Pulmonary artery endothelial cell (primary cell): ENCODE measurements around the gene LIMD2. TPM values are rescaled to one million over a fixed set of nuclear protein-coding genes. Genes with fewer than 3 reads are reported as not detected.

Source experiments
- DNase-seq: peaks from one replicate; pipeline ENCODE4 v3.0.0-alpha.2; 2011; ENCODE audit warnings: low read depth, low spot score
- total RNA-seq: library from RNA; depleted of rRNA; stranded (reverse); fragments of >200 nt; gene quantifications from 2 replicates; pipeline ENCODE4 v1.2.3, GENCODE V29; 2014

LIMD2 gene
- total RNA-seq, 1 donor from 2014 or later = 14.5 TPM

DNA sequence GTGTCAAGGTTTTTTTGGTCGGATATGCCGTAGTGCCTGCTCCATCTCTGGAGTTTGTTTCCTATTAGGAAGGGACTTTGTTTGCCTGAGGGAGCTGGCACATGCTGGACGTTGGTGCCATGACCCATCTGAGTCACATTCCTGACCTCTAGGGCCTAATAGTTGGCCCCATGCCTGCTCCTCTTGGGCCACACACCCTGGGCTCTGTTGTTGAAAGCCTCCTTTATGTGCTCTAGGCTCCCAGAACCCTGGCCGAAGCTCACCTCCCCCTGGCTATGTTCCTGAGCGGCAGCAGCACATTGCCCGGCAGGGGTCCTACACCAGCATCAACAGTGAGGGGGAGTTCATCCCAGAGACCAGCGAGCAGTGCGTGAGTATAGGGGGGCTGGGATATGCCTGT, 18.4 kb downstream of the LIMD2 start:
- DNase-seq = no peak

DNA sequence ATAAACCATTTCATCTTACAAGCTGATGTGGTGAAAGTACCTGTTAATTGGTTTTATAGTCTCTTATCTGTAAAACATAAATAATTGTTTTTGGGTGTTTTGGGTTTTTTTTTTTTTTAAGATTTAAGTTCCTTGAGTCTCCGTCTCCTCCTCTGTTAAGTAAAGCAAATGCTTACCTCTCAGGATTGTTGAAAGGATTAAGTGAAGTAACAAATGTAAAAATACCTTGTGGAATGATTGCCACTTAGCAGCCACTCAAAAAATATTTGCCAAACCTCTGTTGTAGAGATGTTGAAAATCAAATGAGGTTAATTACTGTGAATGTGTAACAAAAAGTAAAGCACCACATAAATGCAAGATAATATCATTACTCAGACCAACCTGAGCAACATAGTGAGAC, 19.2 kb downstream of the LIMD2 start:
- no peak for DNase-seq

DNA sequence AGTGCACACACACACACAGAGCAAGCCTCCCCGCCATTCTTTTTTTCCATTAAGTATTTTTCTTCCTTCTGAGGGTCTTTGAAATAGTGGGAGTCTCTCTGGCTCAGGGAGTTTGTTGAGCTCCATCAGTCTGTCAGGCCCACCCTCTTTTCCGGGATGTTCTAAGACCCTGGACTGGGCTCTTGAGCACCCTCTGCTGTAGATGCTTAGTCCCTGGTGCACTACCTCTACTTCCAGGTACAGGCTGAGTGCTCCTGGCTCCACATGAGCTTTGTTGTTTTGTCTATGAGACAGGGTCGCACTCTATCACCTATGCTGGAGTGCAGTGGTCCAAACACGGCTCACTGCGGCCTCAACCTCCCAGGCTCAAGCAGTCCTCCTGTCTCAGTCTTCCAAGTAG, 20.7 kb downstream of the LIMD2 start:
- no peak for DNase-seq

DNA sequence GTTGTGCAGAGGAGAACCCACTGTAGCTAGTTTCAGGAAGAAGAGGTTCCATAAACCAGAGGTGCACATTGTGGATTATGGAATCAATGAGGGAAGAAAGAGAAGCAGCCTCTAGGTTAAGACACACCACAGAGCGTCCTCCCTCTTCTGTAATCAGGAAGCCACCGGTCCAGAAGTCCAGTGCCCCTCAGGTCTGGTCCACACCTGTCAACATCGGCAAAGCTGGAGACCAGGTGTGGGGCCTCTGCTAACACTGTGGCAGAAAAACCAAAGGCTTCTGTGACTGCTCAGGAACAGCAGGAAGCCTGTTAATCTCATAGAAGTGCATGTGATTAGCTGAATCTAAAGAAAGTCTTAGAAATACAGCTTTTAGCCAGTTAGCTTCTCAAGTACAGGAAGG, 23.3 kb downstream of the LIMD2 start:
- DNase-seq = no peak

DNA sequence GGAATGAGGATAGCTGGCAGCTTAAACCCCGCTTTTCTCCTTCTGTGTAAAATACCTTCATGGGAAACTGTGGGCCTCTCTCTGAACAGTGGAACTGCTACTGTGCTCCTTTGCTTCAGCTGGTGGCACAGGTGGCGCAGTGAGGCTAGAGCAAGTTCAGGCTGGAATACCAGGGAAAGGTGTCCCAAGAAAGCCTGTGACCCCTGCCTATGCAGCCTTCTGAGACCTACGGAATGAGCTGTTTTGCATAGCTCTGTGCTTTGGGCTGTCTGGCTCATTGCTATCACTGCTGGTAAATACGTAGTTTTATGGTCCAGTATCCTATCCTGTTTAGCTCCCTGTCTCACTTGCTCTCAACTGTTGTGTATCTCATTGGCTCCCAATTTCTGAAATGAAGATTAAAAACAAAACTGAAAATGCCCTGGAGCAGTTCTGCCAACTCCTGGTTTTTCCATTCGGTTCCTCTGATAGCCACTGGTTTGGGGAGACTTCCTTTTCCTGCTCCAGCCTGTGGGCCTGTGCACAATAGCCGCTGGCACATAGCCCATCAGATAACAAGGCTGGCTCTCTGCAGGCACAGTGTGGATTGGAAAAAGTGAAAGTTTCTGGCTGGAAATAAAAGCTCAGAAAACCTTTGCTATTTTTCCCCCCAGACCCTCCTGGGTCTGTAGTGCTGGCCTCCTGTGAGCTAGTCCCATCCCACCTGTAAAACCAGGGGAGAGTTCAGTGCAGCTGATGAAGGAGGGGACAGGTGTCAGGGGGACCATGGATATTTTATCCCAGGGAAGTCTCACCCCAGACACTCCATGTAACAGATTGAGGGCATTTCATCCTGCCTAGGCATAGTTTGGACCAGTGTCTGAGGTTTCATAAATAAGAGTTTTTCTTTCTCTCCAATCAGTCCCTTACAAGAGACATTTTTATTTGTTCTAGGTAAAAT, 24.0 kb downstream of the LIMD2 start:
- peak; percentile 95 for DNase-seq

DNA sequence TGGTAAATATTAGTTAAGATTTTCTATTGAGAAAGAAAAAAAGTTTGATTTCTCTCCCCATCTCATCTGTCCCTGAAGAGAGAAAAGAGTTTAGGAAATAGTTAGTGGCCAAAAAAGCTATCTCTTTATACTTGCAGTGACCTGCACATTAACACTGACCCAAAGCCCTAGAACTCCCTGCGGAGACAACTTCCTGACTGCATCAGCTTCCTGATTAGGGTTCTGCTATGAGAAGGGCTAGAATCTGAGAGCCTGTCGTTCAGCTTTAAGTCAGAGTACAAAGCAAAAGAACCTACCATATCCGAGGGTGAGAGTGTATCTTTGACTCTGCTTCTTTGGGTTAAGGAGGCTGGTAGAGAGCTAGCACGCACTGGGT, 24.7 kb downstream of the LIMD2 start:
- DNase-seq = no peak

DNA sequence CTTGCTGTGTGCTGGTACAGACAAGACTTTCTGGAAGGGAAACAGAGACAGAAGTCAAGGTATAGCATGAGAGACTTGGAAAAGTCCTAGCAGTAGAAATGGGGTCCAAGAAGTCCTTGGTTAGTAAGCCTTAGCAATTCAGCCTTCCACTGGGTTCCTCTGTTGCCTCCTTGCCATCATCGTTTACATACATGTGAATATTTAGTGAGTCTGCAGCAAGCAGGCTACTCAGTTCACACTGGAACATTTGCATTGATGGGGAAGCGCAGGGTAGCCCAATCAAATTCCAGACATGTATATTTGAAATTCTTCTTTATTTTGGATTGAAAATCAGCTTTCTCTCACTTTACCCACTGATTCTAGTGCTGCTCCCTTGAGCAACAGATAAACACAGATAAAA, 27.1 kb downstream of the LIMD2 start:
- DNase-seq = no peak

DNA sequence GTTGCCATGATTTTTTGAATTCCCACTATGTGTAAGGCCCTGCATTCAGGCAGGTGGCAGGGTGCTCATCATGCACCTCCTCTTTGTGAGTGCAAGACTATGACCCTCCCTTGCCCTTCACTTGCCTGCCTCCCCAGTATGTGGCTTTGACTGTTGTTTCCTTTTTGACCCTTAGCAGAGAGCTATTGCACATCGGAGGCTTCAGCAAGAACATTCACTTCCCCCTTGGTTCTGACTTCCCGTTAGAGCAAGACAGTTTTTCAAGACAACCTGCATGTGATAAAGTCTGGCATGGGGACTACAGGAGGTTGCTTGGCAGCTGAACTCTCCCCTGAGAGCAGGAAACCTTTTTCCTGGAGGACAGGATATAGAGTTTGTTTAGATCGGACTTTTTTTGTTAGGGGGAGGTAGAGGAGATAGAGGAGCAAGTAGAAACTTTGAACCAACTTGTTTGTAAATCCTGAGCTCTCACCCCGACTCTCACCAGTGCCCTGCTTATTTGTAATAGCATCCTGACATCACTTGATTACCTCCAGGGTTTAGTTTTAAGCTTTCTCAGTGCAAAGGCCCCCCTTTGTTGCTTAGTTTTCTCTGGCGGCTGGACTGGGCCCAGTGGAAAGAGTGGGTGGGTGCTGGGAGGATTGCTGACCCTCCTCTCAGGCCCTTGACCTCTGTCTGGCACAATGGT, 34.3 kb downstream of the LIMD2 start:
- peak; percentile 57 for DNase-seq

DNA sequence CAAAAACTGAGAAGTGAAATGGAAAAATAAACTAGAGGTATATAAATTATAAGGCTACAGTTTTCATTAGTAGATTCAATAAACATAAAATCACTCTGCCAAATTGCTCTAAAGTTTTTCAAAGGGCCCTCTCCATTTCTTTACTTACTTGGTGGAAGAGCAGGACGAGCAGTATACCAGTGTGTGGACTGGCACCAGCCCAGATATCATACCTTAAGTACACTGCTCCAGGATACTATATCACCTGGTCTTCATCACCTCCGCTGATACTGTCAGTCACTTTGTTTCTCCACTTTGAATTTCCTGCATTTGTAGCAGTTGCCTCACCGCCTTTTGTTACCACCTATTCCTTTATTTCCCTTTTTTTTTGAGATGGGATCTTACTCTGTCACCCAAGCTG, 40.1 kb downstream of the LIMD2 start:
- DNase-seq = no peak

DNA sequence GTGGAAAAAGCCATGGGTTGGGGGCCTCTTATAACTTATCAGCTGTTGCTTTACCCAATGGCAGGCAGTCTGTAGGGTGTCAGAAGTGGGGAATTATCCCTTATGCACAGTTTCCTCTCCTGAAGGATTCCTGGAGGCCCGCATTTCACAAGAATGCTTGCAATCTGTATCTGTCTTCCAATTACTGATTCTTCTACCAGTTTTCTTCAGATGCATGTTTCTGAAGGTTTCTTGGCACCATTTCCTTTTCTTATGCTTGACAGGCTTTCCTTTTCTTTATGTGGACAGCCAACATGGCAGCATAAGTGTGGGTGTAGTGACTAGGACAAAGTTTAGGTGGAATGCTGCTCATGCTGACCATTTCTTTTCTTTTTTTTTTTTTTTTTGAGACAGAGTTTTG, 41.6 kb downstream of the LIMD2 start:
- no peak for DNase-seq

DNA sequence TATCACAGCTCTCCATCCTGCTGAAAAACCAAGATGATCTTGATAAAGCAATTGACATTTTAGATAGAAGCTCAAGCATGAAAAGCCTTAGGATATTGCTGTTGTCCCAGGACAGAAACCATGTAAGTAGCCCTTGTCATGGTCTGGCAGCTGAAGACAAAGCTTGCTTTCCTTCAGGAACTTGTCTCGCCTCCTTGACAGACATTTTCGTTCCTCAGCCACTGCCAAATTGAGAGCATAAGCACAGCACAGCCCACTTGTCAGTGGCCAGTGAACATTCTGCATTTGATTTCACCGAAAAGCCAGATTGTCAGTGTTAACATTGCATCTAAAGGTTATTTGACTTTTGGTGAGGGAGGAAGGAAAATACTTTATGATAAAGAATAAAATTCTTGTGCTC, 42.1 kb downstream of the LIMD2 start:
- DNase-seq = no peak

DNA sequence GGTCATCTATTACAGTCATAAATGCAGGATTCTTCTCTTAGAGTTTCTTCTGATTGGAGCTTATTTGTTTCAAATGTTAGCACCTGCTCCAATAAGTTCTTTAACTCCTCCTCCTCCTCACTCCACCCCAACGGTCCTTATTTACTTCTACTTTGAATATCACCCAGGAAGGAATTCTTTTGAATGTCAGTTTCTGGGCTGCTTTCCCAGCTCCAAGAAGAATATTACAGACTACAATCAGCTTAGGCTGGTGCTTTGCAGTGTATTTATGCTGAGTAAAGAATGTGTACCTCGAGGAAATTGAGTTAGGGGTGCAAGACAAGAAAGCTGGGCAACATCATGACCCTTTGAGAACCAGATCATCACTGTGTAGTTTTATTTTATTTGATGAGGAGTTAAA, 46.9 kb downstream of the LIMD2 start:
- DNase-seq = no peak

DNA sequence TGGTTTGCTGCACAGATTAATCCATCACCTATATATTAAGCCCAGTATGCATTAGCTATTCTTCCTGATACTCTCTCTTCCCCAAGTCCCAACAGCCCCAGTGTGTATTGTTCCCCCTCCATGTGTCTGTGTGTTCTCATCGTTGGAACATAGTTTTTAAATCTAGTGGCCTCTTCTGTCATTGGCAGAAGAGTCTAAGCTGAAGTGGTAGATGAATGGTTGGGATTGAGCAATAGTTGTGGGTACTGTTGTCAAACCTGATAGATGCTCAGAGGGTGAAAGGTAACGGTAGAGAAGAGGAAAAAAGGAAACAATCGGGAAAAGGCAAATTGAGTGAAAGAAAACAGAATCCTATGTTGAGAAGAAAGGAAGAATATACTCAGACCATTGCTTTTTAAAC, 47.8 kb downstream of the LIMD2 start:
- no peak for DNase-seq

DNA sequence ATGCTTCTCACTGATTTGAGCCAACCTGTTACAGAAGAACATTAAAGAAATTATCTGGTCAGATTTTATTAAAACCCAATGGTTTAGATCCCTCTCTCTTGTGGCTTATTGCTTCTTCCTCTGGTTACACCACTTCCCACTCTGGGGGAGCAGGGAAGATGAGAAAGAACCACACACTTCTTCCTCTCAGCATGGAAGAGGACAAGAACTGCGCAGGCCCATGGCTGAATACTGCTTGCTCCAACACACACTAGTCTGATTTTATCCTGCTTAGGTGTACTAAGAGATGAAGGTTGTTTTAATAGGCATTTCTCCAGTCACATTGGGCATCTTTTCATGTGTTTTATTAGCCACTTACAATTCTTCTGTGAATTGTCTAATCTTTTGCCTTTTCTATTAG, 50.1 kb downstream of the LIMD2 start:
- no peak for DNase-seq

DNA sequence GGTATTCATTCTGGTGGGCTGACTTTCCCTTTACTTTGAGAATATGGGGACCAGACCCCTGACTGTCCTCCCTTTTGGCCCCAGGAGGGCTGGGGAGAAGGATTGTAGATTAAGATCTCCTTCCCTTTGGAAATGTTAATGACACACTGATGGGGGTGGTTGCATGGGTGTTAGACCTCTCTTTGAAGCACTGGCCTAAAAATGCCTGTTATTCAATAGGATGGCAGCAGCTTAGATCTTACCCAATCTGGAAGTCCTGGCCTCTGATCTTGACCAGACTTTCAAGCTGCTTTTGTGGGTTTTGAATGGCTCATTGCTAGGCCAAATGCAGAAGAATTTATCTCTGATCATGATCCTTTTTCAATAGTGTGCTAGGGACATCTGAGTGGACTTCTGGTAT, 52.0 kb downstream of the LIMD2 start:
- no peak for DNase-seq

DNA sequence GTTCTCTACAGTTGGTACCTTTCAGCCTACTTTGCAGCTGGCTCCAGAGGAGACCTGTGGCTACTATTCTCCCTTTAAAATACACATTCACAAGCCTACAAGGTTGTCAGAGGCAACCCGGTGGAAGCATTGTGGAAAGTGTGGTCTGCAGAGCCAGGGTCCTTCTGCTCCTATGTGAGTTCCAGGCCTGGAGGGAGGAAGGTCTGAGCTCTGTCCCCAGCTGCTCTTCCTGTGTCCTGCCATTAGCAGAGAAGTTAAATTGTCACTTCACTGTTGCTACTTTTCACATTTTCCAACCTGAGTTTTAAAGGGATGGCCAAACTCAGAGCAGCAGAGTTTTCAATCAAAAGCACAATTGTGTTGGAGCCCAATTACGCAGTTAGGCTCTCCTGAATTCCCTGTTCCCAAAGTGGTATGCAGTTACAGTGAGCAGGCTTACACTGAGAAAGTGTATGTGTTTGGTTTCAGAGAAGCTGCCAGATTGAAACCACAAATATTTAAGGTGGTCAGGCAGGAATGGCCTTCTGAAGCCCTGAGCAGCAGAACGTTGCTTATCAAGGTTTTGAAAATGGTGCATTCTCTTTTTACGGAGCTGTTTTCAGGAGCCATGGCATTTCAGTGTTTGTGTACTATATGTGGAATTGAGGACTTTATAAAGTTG, 52.7 kb downstream of the LIMD2 start:
- DNase-seq = no peak

DNA sequence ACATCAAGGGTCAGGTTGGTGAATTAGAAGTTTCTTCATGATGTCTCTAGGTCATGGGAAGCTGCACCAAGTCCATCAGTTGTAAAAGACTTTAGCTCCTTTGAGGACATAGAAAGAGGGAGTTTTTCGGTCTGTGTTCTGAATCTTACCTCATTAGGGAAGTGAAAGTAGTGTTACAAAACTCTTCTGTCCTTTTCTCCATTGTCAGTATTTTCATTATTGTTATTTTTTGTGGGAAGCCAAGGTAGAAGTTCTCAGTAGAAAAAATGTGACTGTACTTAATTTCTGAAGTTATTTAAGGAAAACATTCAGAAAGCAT, 53.5 kb downstream of the LIMD2 start:
- DNase-seq = no peak

Other genes with a start within 250 kb of the LIMD2 start
- 30.6 and 38.3 TPM in 2 replicates for gene ACE, start 223.1 kb downstream of the LIMD2 start, total RNA-seq
- gene KCNH6, start 176.8 kb downstream of the LIMD2 start, total RNA-seq = not detected in 2 replicates
- 24.0 and 31.3 TPM in 2 replicates for gene DCAF7, start 149.6 kb downstream of the LIMD2 start, total RNA-seq
- 24.3 and 27.2 TPM in 2 replicates for gene TACO1, start 99.2 kb downstream of the LIMD2 start, total RNA-seq
- gene MAP3K3, start 77.7 kb downstream of the LIMD2 start, total RNA-seq = 104 and 125 TPM in 2 replicates
- 19.7 and 22.1 TPM in 2 replicates for gene STRADA, start 41.7 kb upstream of the LIMD2 start, total RNA-seq
- gene CCDC47, start 73.5 kb upstream of the LIMD2 start, total RNA-seq = 92.4 and 113 TPM in 2 replicates
- 67.0 and 83.1 TPM in 2 replicates for gene DDX42, start 74.0 kb upstream of the LIMD2 start, total RNA-seq
- gene PSMC5, start 127.3 kb upstream of the LIMD2 start, total RNA-seq = 134 and 137 TPM in 2 replicates
- gene FTSJ3, start 127.5 kb upstream of the LIMD2 start, total RNA-seq = 64.3 and 102 TPM in 2 replicates
- 71.5 and 107 TPM in 2 replicates for gene SMARCD2, start 142.6 kb upstream of the LIMD2 start, total RNA-seq
- gene CSH2, start 173.6 kb upstream of the LIMD2 start, total RNA-seq = not detected in 2 replicates
- gene GH2, start 181.8 kb upstream of the LIMD2 start, total RNA-seq = not detected in 2 replicates
- not detected in 2 replicates for gene CSH1, start 196.4 kb upstream of the LIMD2 start, total RNA-seq
- not detected in 2 replicates for gene CSHL1, start 211.1 kb upstream of the LIMD2 start, total RNA-seq
- gene GH1, start 218.7 kb upstream of the LIMD2 start, total RNA-seq = not detected in 2 replicates
- 1.5 and 1.7 TPM in 2 replicates for gene CD79B, start 232.2 kb upstream of the LIMD2 start, total RNA-seq